ENCODE results near the gene FAM174B. TPM values are rescaled to one million over a fixed set of nuclear protein-coding genes. Genes with fewer than 3 reads are reported as not detected.

FAM174B gene
- total RNA-seq, 2 donors from 2014 or later, result 5.7 to 7.0 TPM

GRCh38 chr15:92671406-92671805, 15.8 kb upstream of the FAM174B start:
- ATAC-seq (replicated peaks), result no peak
- Mint-ChIP-seq H3K4me3 (no peak overlapping the region), H3K36me3 (ENCODE audit: low read depth) (no peaks in the 10 kb centered on the region), H3K4me1 (no peaks in the 10 kb centered on the region), H3K27ac (no peak overlapping the region), H3K9me3 (no peaks in the 10 kb centered on the region), H3K27me3 (peaks cover 12% of the 10 kb centered on the region)

DNA sequence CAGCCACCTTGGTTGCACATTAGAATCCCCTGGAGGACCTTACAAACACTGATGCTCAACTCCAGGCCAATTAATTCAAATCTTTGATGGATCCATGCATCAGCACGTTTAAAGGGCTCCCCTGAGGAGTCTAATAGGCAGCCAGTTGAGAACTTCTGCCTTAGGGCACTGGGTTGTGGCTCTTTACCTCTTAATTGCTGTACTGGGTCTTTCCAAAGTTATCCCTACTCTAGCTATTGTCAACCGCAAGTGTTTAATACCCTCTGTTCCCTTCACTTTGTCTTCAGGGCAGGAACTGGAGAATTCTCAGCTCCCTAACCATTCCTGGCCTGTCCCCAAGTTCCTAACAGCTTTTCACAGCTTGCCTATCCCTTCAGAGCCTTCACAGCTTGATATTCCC, 15.0 kb upstream of the FAM174B start:
- Mint-ChIP-seq H3K4me3 (no peak overlapping the region), H3K4me1 (no peaks in the 10 kb centered on the region), H3K9me3 (no peaks in the 10 kb centered on the region)

GRCh38 chr15:92669432-92669831, 13.9 kb upstream of the FAM174B start:
- Mint-ChIP-seq H3K9me3 (no peaks in the 10 kb centered on the region), H3K27me3 (peaks cover 12% of the 10 kb centered on the region), H3K27ac (no peak overlapping the region), H3K36me3 (ENCODE audit: low read depth) (no peaks in the 10 kb centered on the region), H3K4me1 (no peaks in the 10 kb centered on the region), H3K4me3 (no peak overlapping the region)
- no peak for ATAC-seq (replicated peaks)

More for the DNA sequence above, 15.0 kb upstream of the FAM174B start:
- Mint-ChIP-seq H3K27ac (no peak overlapping the region), H3K36me3 (ENCODE audit: low read depth) (no peaks in the 10 kb centered on the region), H3K27me3 (peaks cover 12% of the 10 kb centered on the region)
- no peak for ATAC-seq (replicated peaks)

GRCh38 chr15:92668620-92669019, 13.0 kb upstream of the FAM174B start:
- peaks cover 12% of the 10 kb centered on the region for H3K27me3 Mint-ChIP-seq
- H3K9me3 Mint-ChIP-seq, result no peaks in the 10 kb centered on the region
- peaks cover 2% of the 10 kb centered on the region for H3K4me1 Mint-ChIP-seq
- H3K4me3 Mint-ChIP-seq, result no peak overlapping the region
- ATAC-seq (replicated peaks), result no peak
- H3K36me3 Mint-ChIP-seq (ENCODE audit: low read depth), result no peaks in the 10 kb centered on the region
- no peak overlapping the region for H3K27ac Mint-ChIP-seq

DNA sequence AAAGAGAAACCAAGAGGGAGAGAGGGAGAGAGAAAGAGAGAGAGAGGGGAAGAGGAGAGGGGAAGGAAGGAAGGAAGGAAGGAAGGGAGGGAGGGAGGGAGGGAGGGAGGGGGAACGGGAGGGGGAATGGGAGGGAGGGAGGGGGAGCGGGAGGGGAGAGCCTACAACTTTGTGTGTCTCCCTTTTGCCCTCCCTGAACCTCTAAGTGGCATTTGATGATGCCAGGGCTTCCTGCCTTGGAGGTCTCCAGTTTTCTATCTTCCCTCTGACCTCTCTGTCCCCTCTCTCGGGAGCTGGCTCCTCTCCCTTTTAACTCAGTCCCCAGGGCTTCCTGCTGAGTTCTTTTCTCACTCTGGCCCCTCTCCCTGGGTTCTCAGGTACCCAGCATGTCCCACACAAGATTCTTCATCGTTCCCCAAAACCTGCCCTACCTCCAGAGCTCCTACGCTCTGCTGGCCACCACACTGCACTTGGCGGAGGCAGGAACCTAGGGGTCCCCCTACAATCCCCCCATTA, 12.5 kb upstream of the FAM174B start:
- Mint-ChIP-seq H3K9me3 (no peaks in the 10 kb centered on the region), H3K27ac (no peak overlapping the region), H3K4me3 (no peak overlapping the region), H3K4me1 (peaks cover 8% of the 10 kb centered on the region), H3K36me3 (ENCODE audit: low read depth) (no peaks in the 10 kb centered on the region), H3K27me3 (peaks cover 12% of the 10 kb centered on the region)
- ATAC-seq (replicated peaks), result no peak

DNA sequence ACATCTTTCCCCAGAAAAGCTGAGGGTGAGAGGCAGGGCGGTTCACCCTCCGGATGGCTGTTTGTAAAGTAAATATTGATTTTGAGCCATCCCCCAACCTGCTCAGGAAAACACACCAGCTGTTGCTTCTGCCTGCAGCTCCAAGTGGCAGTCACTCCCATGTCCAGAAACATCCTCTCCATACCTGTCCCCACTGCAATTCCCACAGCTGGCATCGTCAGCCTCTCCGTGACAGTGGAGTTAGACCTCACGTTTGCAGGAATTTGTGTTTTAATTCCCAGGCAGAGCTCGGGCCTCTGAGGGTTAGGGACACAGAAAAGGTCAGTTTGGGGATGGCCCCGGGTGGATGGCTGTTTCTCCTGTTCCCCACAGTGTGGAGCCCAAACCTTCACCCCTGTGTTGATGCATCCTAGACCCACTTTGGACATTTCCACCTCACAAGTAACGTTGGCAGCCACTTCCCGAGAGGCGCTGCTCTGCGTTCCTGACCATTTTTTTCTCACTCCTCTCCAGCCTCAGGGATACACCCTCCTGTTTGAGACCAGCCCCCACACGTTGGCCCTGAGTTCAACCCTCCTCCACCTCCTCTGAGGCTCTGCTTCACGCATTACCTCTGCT, 11.8 kb upstream of the FAM174B start:
- Mint-ChIP-seq H3K4me3 (no peak overlapping the region), H3K4me1 (peaks cover 11% of the 10 kb centered on the region), H3K36me3 (ENCODE audit: low read depth) (no peaks in the 10 kb centered on the region), H3K27me3 (peaks cover 12% of the 10 kb centered on the region), H3K9me3 (no peaks in the 10 kb centered on the region), H3K27ac (no peak overlapping the region)
- ATAC-seq (replicated peaks), result no peak

DNA sequence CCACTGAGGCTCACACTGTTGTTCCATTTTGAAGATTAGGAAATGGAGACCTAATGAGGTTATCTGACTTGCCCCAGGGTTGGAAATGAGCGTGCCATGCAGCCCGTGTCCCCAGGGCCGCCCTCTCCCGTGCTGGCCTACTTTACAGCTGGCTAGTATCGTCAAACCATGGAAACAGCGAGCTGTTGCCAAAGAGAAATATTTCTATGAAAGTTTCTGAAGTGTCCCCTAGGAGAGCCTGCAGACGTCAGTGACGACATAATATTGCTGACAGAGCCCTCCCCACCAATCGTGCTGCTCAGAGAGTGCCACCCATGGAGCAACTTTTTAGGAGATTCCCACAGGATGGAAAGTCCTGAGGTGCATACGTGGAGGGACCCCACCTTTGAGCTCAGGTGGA, 11.2 kb upstream of the FAM174B start:
- no peak for ATAC-seq (replicated peaks)
- peaks cover 12% of the 10 kb centered on the region for H3K27me3 Mint-ChIP-seq
- no peak overlapping the region for H3K4me3 Mint-ChIP-seq
- no peak overlapping the region for H3K27ac Mint-ChIP-seq
- peaks cover 11% of the 10 kb centered on the region for H3K4me1 Mint-ChIP-seq
- no peaks in the 10 kb centered on the region for H3K36me3 Mint-ChIP-seq (ENCODE audit: low read depth)
- no peaks in the 10 kb centered on the region for H3K9me3 Mint-ChIP-seq

GRCh38 chr15:92665100-92665555, 9.6 kb upstream of the FAM174B start:
- ATAC-seq (replicated peaks), result no peak
- H3K4me1 Mint-ChIP-seq, result peaks cover 11% of the 10 kb centered on the region
- H3K4me3 Mint-ChIP-seq, result peak overlapping the region; percentile 19
- no peaks in the 10 kb centered on the region for H3K9me3 Mint-ChIP-seq
- H3K36me3 Mint-ChIP-seq (ENCODE audit: low read depth), result no peaks in the 10 kb centered on the region
- peak overlapping the region; percentile 53 for H3K27ac Mint-ChIP-seq
- H3K27me3 Mint-ChIP-seq, result peaks cover 12% of the 10 kb centered on the region

DNA sequence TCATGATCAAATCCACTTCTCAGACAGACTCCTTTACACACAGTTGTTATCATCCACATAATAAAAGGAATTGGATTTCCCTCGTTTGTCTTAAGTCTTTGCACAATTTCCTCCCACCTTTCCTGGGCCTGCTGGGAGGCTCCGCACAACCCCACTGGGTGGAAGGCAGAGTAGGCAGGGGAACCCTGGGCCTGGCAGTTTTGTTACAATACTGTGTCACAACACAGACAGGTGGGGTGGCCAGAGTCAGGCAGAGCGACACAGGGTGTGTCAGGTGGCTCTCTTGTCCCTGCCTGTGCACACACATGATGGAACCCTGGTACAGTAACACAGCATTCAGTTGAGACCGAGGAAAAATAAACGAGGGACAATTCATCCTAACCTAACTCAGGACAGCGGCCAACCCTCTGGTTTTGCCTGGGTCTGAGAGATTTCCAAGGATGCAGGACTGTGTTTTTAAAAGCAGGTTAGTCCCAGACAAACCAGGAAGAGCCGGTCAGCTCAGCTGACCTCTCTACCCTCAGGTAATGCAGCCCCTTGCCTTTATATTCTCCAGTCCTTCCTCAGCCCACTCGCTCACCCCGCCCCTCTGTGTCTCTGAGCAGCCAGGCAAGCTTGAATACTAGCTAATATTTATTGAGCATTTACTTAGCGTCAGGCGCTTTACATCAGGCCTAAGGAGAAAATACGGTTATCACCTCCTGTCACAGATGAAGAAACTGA, 8.8 kb upstream of the FAM174B start:
- Mint-ChIP-seq H3K4me1 (peaks cover 11% of the 10 kb centered on the region), H3K9me3 (no peaks in the 10 kb centered on the region), H3K27ac (no peak overlapping the region), H3K4me3 (peak overlapping the region; percentile 25), H3K36me3 (ENCODE audit: low read depth) (no peaks in the 10 kb centered on the region), H3K27me3 (peaks cover 12% of the 10 kb centered on the region)
- no peak for ATAC-seq (replicated peaks)

GRCh38 chr15:92663250-92663951, 7.8 kb upstream of the FAM174B start:
- Mint-ChIP-seq H3K27me3 (peaks cover 11% of the 10 kb centered on the region), H3K4me3 (peak overlapping the region; percentile 25), H3K36me3 (ENCODE audit: low read depth) (no peaks in the 10 kb centered on the region), H3K9me3 (no peaks in the 10 kb centered on the region), H3K4me1 (peaks cover 11% of the 10 kb centered on the region), H3K27ac (peak overlapping the region; percentile 53)
- ATAC-seq (replicated peaks), result peak; percentile 95

DNA sequence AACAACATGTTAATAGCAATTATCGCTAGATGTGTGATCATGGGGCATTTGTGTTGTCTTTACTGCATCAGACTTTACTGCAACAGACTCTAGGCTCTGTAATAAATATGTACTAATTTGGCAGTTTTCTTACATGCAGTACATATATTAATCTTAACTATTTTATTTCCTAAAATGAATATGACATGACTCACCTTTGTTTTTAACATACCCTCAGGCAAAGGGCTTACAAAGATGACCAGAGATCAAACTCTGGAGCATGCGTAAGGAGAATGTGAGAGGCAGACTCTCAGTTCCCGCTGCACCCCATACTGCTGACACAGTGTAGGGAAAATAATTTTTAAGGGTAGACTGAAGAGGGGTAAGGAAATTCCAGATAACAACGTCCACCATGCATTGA, 7.2 kb upstream of the FAM174B start:
- peak; percentile 69 for ATAC-seq (replicated peaks)
- H3K4me1 Mint-ChIP-seq, result peaks cover 11% of the 10 kb centered on the region
- peaks cover 8% of the 10 kb centered on the region for H3K27me3 Mint-ChIP-seq
- no peaks in the 10 kb centered on the region for H3K9me3 Mint-ChIP-seq
- H3K36me3 Mint-ChIP-seq (ENCODE audit: low read depth), result no peaks in the 10 kb centered on the region
- peak overlapping the region; percentile 25 for H3K4me3 Mint-ChIP-seq
- H3K27ac Mint-ChIP-seq, result peak overlapping the region; percentile 53

- peaks cover 6% of the 10 kb centered on the region for H3K27me3 Mint-ChIP-seq
- ATAC-seq (replicated peaks), result no peak
Observed at GRCh38 chr15:92661956-92662355, 6.4 kb upstream of the FAM174B start.

DNA sequence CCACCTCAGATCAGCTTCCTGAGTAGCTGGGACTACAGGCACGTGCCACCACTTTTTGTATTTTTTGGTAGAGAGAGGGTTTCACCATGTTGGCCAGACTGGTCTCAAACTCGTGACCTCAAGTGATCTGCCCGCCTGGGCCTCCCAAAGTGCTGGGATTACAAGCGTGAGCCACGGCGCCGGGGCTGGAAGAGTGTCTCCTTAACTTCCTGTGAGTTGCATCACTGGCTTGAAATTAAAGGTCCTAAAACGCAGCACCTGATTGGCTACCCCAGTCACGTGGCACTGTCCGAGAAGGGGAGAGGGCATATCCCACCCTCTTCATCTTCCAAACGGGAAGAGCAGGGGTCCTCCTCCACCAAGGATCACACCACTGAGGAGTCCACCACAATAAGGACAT, 5.5 kb upstream of the FAM174B start:
- Mint-ChIP-seq H3K4me3 (no peak overlapping the region), H3K36me3 (ENCODE audit: low read depth) (no peaks in the 10 kb centered on the region), H3K4me1 (peaks cover 11% of the 10 kb centered on the region), H3K27me3 (peaks cover 9% of the 10 kb centered on the region), H3K9me3 (no peaks in the 10 kb centered on the region), H3K27ac (no peak overlapping the region)
- ATAC-seq (replicated peaks), result no peak

More at GRCh38 chr15:92661956-92662355, 6.4 kb upstream of the FAM174B start:
- no peaks in the 10 kb centered on the region for H3K9me3 Mint-ChIP-seq
- no peak overlapping the region for H3K4me3 Mint-ChIP-seq
- no peaks in the 10 kb centered on the region for H3K36me3 Mint-ChIP-seq (ENCODE audit: low read depth)
- H3K4me1 Mint-ChIP-seq, result peaks cover 11% of the 10 kb centered on the region
- no peak overlapping the region for H3K27ac Mint-ChIP-seq

GRCh38 chr15:92657486-92657885, 1.9 kb upstream of the FAM174B start:
- Mint-ChIP-seq H3K4me1 (no peaks in the 10 kb centered on the region), H3K27me3 (peaks cover 26% of the 10 kb centered on the region), H3K36me3 (ENCODE audit: low read depth) (peaks cover 5% of the 10 kb centered on the region), H3K27ac (no peak overlapping the region), H3K9me3 (no peaks in the 10 kb centered on the region), H3K4me3 (no peak overlapping the region)
- no peak for ATAC-seq (replicated peaks)
